ENCODE results near the gene CD6. TPM values are rescaled to one million over a fixed set of nuclear protein-coding genes. Genes with fewer than 3 reads are reported as not detected.
"Not testable (repeated sequence)": the region's sequence is repeated elsewhere in the genome, so short reads cannot be mapped to it uniquely, and the experiment has no call there.

Gene CD6
- total and polyA plus RNA-seq, 2 experiments from 2014 or later, result 0.03 TPM; not detected in 1

GRCh38 chr11:61061081-61061826 lies 89.8 kb downstream of the CD6 start:
- H2AFZ ChIP-seq, result no peak overlapping the region
- H3K27ac ChIP-seq, result no peak overlapping the region
- TF ChIP-seq CTCF (IDR thresholded peaks at IDR 0.05; ENCODE audit: poor library complexity) (no peak), EZH2 (IDR thresholded peaks at IDR 0.05; ENCODE audit: borderline replicate concordance) (no peak), EZH2phosphoT487 (IDR thresholded peaks at IDR 0.05; ENCODE audit: low read depth, severe bottlenecking, unreplicated experiment) (no peak)
- no peak overlapping the region for H3K4me3 ChIP-seq
- H3K9me2 ChIP-seq (replicated peaks; ENCODE audit: insufficient read depth), result no peaks in the 10 kb centered on the region
- no peaks in the 10 kb centered on the region for H3K9me3 ChIP-seq (ENCODE audit: low read depth)
- H4K20me1 ChIP-seq (ENCODE audit: insufficient read depth, poor library complexity, severe bottlenecking), result no peaks in the 10 kb centered on the region
- H3K79me2 ChIP-seq, result no peaks in the 10 kb centered on the region
- no peaks in the 10 kb centered on the region for H3K27me3 ChIP-seq
- no peaks in the 10 kb centered on the region for H3K4me1 ChIP-seq (ENCODE audit: insufficient read depth)
- H3K36me3 ChIP-seq (replicated peaks; ENCODE audit: insufficient read depth, low read depth), result no peaks in the 10 kb centered on the region
- no peak for DNase-seq (ENCODE audit: low spot score)
- no peak overlapping the region for H3K4me2 ChIP-seq
- WGBS (ENCODE audit: low lambda C conversion rate, missing lambda C conversion rate), result 78% methylated on average over 13 of the region's 13 CpGs

- no peak for DNase-seq (ENCODE audit: low spot score)
- no peaks in the 10 kb centered on the region for H4K20me1 ChIP-seq (ENCODE audit: insufficient read depth, poor library complexity, severe bottlenecking)
- H3K4me2 ChIP-seq, result no peak overlapping the region
- TF ChIP-seq EZH2 (IDR thresholded peaks at IDR 0.05; ENCODE audit: borderline replicate concordance) (no peak), CTCF (IDR thresholded peaks at IDR 0.05; ENCODE audit: poor library complexity) (no peak), EZH2phosphoT487 (IDR thresholded peaks at IDR 0.05; ENCODE audit: low read depth, severe bottlenecking, unreplicated experiment) (no peak)
- H2AFZ ChIP-seq, result no peak overlapping the region
- no peaks in the 10 kb centered on the region for H3K9me3 ChIP-seq (ENCODE audit: low read depth)
- H3K79me2 ChIP-seq, result no peaks in the 10 kb centered on the region
- no peak overlapping the region for H3K27ac ChIP-seq
- no peak overlapping the region for H3K4me3 ChIP-seq
- no peaks in the 10 kb centered on the region for H3K27me3 ChIP-seq
- WGBS (ENCODE audit: low lambda C conversion rate, missing lambda C conversion rate), result 87% methylated on average over 9 of the region's 9 CpGs
- H3K9me2 ChIP-seq (replicated peaks; ENCODE audit: insufficient read depth), result no peaks in the 10 kb centered on the region
- no peaks in the 10 kb centered on the region for H3K4me1 ChIP-seq (ENCODE audit: insufficient read depth)
- H3K36me3 ChIP-seq (replicated peaks; ENCODE audit: insufficient read depth, low read depth), result no peaks in the 10 kb centered on the region
Observed at GRCh38 chr11:61062181-61062930, 90.9 kb downstream of the CD6 start.

- not testable (repeated sequence) for H3K4me2 ChIP-seq; H3K4me3 ChIP-seq; H2AFZ ChIP-seq; H3K9me3 ChIP-seq (ENCODE audit: low read depth); H3K27me3 ChIP-seq; H4K20me1 ChIP-seq (ENCODE audit: insufficient read depth, poor library complexity, severe bottlenecking); H3K36me3 ChIP-seq (replicated peaks; ENCODE audit: insufficient read depth, low read depth); H3K9me2 ChIP-seq (replicated peaks; ENCODE audit: insufficient read depth); DNase-seq (ENCODE audit: low spot score); H3K4me1 ChIP-seq (ENCODE audit: insufficient read depth); H3K79me2 ChIP-seq; H3K27ac ChIP-seq
- 96% methylated on average over 13 of the region's 13 CpGs for WGBS (ENCODE audit: low lambda C conversion rate, missing lambda C conversion rate)
Observed at GRCh38 chr11:61065236-61065635, 93.8 kb downstream of the CD6 start.

- H3K79me2 ChIP-seq, result no peaks in the 10 kb centered on the region
- no peaks in the 10 kb centered on the region for H3K36me3 ChIP-seq (replicated peaks; ENCODE audit: insufficient read depth, low read depth)
- WGBS (ENCODE audit: low lambda C conversion rate, missing lambda C conversion rate), result 91% methylated on average over 19 of the region's 19 CpGs
- no peaks in the 10 kb centered on the region for H3K27me3 ChIP-seq
- no peaks in the 10 kb centered on the region for H3K9me2 ChIP-seq (replicated peaks; ENCODE audit: insufficient read depth)
- no peak overlapping the region for H3K4me2 ChIP-seq
- H3K4me3 ChIP-seq, result no peak overlapping the region
- no peaks in the 10 kb centered on the region for H4K20me1 ChIP-seq (ENCODE audit: insufficient read depth, poor library complexity, severe bottlenecking)
- H3K27ac ChIP-seq, result no peak overlapping the region
- no peak overlapping the region for H2AFZ ChIP-seq
- H3K9me3 ChIP-seq (ENCODE audit: low read depth), result no peaks in the 10 kb centered on the region
- no peak for TF ChIP-seq EZH2phosphoT487 (IDR thresholded peaks at IDR 0.05; ENCODE audit: low read depth, severe bottlenecking, unreplicated experiment)
- no peak for TF ChIP-seq EZH2 (IDR thresholded peaks at IDR 0.05; ENCODE audit: borderline replicate concordance)
- no peak for TF ChIP-seq CTCF (IDR thresholded peaks at IDR 0.05; ENCODE audit: poor library complexity)
- peaks cover 7% of the 10 kb centered on the region for H3K4me1 ChIP-seq (ENCODE audit: insufficient read depth)
- no peak for DNase-seq (ENCODE audit: low spot score)
Observed at GRCh38 chr11:61065955-61066638, 94.6 kb downstream of the CD6 start.
